ENCODE results near the gene ALK. TPM values are rescaled to one million over a fixed set of nuclear protein-coding genes. Genes with fewer than 3 reads are reported as not detected.
"Not testable (repeated sequence)": the region's sequence is repeated elsewhere in the genome, so short reads cannot be mapped to it uniquely, and the experiment has no call there.

Gene ALK
- total RNA-seq, 1 experiment from 2014 or later, result 0.06 TPM

DNA sequence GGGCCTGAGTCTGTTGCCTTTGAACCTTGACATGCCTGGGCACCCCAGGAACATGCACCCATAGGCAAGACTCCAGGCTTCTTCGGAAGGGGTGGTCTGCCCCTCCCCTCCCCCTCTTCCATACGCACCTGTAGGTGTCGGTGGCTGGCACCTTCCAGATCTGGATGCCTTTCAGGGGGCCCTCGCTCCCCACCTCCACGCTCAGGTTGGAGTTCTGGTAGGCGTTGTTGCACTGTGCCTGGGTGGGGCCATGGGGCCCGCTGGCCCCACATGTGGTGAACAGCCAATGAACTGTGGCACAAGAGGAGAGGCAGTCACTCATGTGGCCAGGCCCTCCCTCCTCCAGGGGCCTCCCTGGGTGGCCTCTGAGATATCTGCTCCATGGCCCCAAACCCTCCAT is 670.4 kb downstream of the ALK start:
- no peak for DNase-seq (ENCODE audit: low read depth)

GRCh38 chr2:29249666-29250253 is 671.6 kb downstream of the ALK start:
- no peak for DNase-seq (ENCODE audit: low read depth)

- DNase-seq (ENCODE audit: low read depth), result no peak
Observed at GRCh38 chr2:29247336-29247914, 674.0 kb downstream of the ALK start.

- DNase-seq (ENCODE audit: low read depth), result no peak
Observed at GRCh38 chr2:29246383-29247300, 674.7 kb downstream of the ALK start.

GRCh38 chr2:29245742-29246382 is 675.5 kb downstream of the ALK start:
- no peak for DNase-seq (ENCODE audit: low read depth)

- not testable (repeated sequence) for DNase-seq (ENCODE audit: low read depth)
Observed at GRCh38 chr2:29245035-29245741, 676.2 kb downstream of the ALK start.

GRCh38 chr2:29242621-29243375 is 678.6 kb downstream of the ALK start:
- DNase-seq (ENCODE audit: low read depth), result no peak

DNA sequence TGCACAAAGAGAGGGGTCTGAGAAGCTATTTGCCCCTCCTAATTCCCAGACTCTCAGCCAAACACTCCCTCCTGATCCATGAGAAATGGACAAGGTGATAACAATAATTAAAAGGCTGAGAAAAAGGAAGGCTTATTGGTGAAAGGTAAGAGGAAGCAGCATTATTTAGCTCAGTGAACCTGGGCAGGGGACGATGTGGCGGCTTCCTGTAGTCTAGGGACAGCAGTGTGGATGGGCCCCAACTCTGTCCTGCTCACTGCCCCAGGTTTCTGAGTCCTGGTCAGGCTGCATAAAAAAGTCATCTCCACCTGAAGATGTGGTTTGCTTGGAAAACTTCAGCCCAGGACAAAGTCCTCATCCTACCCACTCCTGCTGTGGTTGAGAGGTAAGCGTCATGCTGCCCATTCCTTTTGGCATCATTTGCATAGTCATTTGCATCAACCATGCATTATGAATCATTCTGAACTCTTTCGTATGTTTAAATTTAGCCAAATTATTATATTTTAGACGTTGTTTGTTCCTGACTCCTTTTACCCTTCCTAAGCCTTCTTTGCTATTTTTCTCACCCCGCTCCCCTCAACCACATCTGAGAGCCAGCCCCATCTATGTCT is 679.3 kb downstream of the ALK start:
- no peak for DNase-seq (ENCODE audit: low read depth)

DNA sequence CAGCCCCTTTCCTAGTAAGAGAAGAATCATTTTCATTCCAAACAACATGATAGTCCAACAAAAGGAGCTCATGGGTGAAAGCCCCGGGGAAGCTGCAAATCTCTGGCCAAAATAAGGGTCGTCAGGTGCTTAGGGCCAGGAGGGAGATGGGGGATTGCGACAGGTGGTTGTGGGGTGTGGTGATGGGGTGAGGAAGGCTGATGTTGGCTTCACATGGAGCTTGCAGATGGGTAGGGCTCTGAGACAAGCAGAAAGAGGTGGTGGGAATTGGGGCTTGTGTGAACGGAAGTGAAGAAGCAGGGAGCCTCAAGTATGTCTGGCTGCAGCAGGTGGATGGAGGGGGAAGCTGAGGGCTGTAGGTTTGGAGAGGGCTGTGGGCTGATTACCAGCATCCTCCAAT is 680.0 kb downstream of the ALK start:
- no peak for DNase-seq (ENCODE audit: low read depth)

DNA sequence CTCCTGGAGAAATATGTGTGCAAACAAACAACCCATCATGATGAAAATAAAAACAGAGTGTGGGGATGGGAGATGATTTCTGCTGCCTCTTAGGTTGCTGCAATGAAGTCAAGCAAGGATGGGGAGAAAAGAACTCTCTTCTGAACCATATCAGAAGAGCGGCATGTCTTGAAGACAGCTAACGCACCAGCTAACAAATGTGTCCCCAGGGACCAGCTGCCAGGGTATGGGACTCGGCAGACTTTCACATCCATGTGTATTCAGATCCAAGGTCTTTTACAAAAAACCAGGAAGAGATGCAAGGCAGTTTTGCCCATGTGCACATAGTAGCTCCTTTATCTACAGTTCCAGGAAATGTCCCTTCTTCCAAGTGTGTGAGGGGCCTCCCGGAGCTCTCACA is 680.8 kb downstream of the ALK start:
- DNase-seq (ENCODE audit: low read depth), result no peak

DNA sequence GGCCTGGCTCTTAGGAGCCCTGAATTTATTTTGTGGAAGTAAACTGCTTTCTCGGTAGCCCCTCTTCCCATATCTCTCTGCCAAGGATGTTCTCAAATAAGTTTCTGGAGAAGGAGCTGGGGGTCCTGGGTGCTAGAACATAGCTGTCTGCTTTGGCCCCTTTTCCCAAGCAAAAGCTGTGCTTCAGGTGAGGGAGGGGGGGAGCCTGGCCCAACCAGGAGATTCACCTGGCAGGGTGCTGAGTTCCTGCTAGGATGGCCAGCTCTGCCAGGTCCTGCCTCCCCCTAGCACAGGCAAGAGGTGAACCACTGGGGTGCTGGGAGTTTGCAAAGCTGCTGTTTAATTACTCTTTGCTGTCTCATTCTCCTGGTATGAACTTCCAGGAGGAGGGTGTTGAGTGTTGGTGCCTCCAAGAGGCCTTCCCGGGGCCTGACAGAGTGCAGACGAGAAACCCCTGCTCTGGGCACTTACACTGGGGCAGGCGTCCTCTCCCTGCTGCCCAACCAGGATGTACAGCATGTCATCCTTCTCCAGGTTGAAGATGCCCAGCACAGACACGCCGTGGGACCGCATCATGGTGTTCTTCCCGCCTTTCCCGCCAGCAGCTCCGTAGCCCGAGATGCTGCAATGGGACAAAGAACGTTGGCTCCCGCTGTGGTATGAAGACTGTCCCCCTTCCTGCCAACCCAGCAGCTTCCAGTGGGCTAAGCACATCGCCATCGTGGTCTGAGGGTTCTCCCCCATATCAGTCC is 682.0 kb downstream of the ALK start:
- no peak for DNase-seq (ENCODE audit: low read depth)

GRCh38 chr2:29238497-29238896 is 682.9 kb downstream of the ALK start:
- peak; percentile 18 for DNase-seq (ENCODE audit: low read depth)

DNA sequence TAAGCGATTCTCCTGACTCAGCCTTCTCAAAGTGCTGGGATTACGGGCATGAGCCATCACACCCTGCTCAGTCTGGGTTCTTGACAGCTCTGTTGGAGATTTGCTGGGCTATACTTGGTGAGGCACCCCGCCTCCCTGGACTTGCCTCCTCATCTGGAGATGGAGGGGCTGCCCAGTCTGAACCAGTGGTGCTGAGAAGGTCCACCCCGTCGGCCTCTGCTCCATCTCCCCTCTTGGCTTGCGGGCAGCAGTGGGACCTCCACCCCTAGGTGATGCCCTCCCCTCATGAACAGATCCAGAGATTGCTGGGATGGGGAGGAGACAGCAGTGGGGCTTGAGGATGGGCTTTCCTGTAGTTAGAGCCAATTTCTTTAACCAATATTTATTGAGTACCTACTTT is 685.3 kb downstream of the ALK start:
- no peak for DNase-seq (ENCODE audit: low read depth)

DNA sequence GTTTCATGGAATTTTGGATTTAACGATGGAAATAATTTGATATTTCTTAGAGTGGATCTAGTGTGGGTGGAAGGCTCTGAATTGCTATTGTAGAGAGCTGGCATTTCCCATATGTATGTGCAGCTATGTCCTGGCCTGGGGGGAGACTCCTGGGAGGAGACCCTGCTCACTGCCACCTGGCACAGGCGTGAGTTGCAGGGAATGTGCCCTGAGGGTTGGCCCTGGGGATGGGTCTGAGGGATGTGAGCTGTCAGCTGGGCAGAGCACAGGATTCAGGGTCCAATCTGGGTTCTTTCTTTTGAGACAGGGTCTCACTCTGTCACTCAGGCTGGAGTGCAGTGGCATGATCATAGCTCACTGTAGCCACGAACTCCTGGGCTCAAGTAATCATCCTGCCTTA is 686.0 kb downstream of the ALK start:
- no peak for DNase-seq (ENCODE audit: low read depth)

- no peak for DNase-seq (ENCODE audit: low read depth)
Observed at GRCh38 chr2:29233428-29233827, 688.0 kb downstream of the ALK start.

GRCh38 chr2:29232041-29232440 is 689.3 kb downstream of the ALK start:
- no peak for DNase-seq (ENCODE audit: low read depth)

GRCh38 chr2:29229640-29230039 is 691.7 kb downstream of the ALK start:
- DNase-seq (ENCODE audit: low read depth), result no peak

GRCh38 chr2:29228947-29229346 is 692.4 kb downstream of the ALK start:
- no peak for DNase-seq (ENCODE audit: low read depth)

DNA sequence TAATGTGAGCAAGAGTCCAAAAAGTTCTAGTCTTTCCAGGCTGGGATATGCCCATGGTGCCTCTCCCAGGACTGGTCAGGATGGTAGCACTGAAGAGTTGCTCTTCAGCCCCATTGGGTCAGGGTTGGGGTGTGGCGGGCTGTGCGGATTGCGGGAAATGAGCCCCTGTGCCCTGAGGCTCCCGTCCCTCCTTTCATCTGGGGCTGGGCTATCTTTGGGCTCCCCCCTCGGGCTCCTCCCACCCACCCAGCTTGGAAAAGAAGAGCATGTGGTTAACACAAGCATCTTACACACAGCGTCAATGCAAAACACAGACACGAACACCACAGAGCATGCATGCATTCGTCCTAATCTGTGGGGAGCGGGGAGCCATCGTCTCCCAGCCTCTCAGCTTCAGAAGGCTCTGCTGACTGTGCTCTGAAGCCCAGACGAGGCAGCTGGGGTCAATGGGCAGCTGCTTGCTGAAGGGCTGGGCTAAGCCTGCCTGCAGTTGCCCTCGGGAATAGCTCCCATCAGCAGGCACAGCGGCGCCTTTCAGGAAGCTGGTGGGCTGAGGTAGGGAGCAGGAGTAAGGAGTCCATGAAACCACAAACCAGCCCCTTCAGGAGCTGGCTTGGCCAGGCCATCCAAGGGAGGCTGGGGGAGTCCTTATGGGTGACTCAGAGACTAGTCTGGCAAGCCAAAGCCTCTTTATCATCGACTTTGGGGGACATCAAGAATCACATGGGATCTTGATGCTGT is 693.3 kb downstream of the ALK start:
- DNase-seq (ENCODE audit: low read depth), result peak; percentile 74

Measured in LHCN-M2 (cell line).